ENCODE results near the gene ADAM23.

DNA sequence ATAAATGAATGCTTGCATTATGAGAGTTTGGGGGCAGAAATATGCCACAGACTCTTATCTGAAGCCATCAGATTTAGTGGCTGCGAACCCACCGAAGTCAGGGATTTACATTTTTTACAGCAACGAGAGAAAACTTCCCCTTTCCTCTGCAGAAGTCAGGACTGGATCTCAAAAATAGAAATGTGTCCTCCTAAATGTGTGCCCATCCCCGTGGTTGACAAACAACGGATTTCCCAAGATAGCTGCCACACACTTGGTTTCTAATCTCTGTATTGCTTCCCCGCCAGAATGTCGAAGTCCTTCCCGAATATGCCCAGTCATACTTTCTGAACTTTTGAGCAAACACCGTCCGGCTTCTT, 879 bp upstream of the ADAM23 start:
- TF ChIP-seq BHLHE40 (IDR thresholded peaks at IDR 0.05; ENCODE audit: low read depth, low read length) (no peak), ESRRA (IDR thresholded peaks at IDR 0.05; ENCODE audit: borderline replicate concordance, low read length) (no peak), ZFP36 (IDR thresholded peaks at IDR 0.05; ENCODE audit: borderline replicate concordance, partially characterized antibody) (no peak), POLR2A (IDR thresholded peaks at IDR 0.05; ENCODE audit: low read length) (no peak), KDM5A (IDR thresholded peaks at IDR 0.05) (no peak), MAFK (IDR thresholded peaks at IDR 0.05; ENCODE audit: partially characterized antibody) (peak; percentile 56), EP300 (IDR thresholded peaks at IDR 0.05) (no peak), POLR2AphosphoS2 (conservative IDR thresholded peaks at IDR 0.05; ENCODE audit: low read length) (no peak), FOSB (CRISPR knock-in tag; IDR thresholded peaks at IDR 0.05) (no peak), MAZ (IDR thresholded peaks at IDR 0.05; ENCODE audit: borderline replicate concordance, low read depth, low read length) (no peak), MYC (IDR thresholded peaks at IDR 0.05; ENCODE audit: borderline replicate concordance, low read length) (no peak), NR3C1 (IDR thresholded peaks at IDR 0.05) (no peak)
- TF ChIP-seq, protein P1, sequence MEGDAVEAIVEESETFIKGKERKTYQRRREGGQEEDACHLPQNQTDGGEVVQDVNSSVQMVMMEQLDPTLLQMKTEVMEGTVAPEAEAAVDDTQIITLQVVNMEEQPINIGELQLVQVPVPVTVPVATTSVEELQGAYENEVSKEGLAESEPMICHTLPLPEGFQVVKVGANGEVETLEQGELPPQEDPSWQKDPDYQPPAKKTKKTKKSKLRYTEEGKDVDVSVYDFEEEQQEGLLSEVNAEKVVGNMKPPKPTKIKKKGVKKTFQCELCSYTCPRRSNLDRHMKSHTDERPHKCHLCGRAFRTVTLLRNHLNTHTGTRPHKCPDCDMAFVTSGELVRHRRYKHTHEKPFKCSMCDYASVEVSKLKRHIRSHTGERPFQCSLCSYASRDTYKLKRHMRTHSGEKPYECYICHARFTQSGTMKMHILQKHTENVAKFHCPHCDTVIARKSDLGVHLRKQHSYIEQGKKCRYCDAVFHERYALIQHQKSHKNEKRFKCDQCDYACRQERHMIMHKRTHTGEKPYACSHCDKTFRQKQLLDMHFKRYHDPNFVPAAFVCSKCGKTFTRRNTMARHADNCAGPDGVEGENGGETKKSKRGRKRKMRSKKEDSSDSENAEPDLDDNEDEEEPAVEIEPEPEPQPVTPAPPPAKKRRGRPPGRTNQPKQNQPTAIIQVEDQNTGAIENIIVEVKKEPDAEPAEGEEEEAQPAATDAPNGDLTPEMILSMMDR (IDR thresholded peaks at IDR 0.05), result no peak
- TF ChIP-seq, protein P2, sequence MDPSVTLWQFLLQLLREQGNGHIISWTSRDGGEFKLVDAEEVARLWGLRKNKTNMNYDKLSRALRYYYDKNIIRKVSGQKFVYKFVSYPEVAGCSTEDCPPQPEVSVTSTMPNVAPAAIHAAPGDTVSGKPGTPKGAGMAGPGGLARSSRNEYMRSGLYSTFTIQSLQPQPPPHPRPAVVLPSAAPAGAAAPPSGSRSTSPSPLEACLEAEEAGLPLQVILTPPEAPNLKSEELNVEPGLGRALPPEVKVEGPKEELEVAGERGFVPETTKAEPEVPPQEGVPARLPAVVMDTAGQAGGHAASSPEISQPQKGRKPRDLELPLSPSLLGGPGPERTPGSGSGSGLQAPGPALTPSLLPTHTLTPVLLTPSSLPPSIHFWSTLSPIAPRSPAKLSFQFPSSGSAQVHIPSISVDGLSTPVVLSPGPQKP (IDR thresholded peaks at IDR 0.05; ENCODE audit: low read depth, low read length), result no peak

Measured in A549 (cell line).